GM19455 (cell line): ENCODE results near the gene GRIK5.
"Not testable (repeated sequence)": the region's sequence is repeated elsewhere in the genome, so short reads cannot be mapped to it uniquely, and the experiment has no call there.

Experiments
- ATAC-seq: cut with Tn5 transposase; IDR thresholded peaks from one replicate; pipeline ENCODE4 v1.9.1; 2021; ENCODE audit not compliant: unreplicated experiment

Gene GRIK5

DNA sequence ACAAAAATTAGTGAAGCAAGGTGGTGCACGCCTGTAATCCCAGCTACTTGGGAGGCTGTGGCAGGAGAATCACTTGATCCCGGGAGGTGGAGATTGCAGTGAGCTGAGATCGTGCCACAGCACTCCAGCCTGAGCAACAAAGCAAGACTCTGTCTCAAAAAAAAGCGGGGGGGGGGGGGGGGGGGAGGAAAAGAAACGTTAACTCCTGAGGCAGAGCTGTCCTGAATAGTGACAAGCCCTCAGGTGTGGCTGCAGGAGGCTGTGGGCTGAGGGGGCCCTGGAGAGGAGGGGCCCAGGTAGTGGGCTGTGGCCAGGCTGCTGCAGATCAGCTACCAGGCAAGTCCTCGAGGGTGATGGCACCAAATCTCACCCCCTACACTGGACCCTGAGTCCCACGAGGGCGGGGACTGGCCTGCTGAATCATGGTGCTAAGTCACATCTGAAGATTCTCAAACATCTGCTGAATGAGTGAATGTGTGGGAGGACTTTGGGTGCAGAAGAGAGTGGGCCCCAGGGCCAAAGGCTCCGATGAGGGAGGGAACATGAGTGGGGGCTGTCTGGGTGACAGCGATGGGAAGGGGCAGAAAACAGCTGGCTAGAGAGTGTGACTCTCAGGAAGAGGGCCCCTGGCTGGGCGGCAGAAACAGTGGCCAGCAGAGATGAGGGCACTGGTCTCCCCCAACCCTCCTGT, 51.4 kb downstream of the GRIK5 start:
- no peak for ATAC-seq

GRCh38 chr19:42017040-42017439, 53.0 kb downstream of the GRIK5 start:
- ATAC-seq = no peak

DNA sequence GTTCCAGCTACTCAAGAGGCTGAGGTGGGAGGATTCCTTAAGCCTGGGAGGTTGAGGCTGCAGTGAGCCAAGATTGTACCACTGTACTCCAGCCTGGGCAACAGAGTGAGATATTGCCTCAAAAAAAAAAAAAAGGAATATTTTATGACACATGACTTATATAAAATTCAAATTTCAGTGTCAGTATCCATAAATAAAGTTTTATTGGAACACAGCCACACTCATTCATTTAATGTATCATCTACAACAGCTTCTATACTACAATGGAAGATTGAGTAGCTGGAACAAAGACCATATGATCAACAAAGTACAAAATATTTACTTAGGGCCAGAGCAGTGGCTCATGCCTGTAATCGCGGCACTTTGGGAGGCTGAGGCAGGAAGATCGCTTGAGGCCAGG, 57.3 kb downstream of the GRIK5 start:
- ATAC-seq = not testable (repeated sequence)

DNA sequence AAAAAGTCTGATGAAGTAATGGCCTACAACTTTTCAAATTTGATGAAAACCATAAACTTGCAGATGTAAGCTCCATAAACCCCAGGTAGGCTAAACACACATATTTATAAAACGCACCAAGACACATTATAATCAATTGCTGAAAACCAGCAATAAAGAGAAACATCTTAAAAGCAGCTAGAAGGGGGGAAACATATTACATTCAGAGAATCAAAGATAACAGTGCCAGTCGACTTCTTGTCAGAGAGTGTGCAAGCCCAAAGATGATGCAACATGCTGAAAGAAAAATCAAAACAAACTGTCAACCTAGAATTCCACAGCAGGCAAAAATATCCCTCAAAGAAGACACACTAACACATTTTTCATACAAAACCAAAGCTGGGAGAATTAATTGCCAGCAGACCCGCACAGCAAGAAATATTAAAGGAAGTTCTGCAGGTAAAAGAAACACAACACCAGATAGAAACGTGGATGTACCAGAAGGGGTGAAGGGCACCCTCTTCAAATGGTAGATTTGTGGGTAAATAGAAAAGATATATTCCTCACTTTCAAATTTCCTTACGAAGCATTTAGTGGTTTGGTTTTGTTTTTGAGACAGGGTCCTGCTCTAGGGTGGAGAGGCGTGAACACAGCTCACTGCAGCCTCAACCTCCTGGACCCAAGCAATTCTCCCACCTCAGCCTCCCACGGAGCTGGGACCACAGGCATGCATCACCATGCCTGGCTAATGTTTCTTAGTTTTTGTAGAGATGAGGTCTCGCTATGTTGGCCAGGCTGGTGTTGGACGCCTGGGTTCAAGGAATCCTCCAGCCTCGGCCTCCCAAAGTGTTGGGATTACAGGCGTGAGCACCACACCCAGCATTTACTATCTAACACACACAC, 59.5 kb downstream of the GRIK5 start:
- no peak for ATAC-seq

GRCh38 chr19:42006569-42006968, 63.4 kb downstream of the GRIK5 start:
- no peak for ATAC-seq

GRCh38 chr19:42005504-42005903, 64.5 kb downstream of the GRIK5 start:
- ATAC-seq = no peak

GRCh38 chr19:42003506-42004294, 66.3 kb downstream of the GRIK5 start:
- ATAC-seq = no peak

DNA sequence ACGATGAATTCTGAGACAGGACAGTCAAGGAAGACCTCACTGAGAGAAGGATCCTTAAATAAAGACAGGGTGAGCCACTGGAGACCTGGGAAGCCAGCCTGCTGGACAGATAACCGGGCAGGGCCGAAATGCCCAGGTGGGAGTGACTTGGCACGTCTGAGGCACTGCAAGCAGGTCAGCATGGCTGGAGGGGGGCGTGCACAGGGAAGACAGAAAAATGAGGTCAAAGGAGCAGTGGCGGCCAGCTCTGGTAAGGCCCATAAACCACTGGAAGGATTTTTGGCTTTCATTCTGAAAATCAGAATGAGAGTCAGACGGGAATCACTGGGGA, 70.2 kb downstream of the GRIK5 start:
- no peak for ATAC-seq

DNA sequence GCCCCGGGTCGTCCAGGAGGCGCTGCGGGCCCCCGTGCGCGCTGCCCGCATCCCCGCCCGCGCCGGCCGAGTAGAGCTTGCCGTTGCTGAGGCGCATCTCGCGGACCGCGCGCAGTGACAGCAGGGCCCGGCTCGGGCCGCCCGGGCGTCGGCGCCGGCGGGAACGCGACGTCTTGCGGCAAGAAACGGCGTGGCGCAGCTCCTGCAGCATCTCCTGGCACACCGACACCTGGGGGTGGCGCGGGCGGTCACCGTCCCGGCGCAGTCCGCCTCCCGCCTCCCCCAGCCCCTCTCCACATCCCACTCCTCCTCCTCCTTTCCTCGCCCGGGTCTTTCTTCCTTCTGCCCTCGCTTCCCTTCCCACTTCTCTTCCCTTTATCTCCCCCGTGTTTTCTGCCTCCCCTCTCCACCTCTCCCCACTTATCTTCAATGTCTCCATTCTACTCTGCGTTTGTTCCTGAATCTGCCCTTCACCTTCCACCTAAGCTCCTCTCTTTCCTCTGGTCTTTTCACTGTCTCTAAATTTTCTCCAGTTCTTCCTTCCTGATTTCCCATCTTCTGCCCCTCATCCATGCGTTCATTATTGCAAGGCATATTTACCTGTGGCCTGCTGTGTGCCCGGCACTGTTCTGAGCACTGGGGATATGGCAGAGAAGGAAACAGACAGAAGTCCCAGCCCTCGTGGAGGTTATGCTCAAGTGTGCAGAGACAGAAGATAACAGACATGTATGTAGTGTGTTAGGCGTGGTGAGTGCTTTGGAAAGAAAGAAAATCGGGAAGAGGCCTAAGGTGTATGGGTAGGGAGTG, 70.7 kb downstream of the GRIK5 start:
- ATAC-seq = no peak

DNA sequence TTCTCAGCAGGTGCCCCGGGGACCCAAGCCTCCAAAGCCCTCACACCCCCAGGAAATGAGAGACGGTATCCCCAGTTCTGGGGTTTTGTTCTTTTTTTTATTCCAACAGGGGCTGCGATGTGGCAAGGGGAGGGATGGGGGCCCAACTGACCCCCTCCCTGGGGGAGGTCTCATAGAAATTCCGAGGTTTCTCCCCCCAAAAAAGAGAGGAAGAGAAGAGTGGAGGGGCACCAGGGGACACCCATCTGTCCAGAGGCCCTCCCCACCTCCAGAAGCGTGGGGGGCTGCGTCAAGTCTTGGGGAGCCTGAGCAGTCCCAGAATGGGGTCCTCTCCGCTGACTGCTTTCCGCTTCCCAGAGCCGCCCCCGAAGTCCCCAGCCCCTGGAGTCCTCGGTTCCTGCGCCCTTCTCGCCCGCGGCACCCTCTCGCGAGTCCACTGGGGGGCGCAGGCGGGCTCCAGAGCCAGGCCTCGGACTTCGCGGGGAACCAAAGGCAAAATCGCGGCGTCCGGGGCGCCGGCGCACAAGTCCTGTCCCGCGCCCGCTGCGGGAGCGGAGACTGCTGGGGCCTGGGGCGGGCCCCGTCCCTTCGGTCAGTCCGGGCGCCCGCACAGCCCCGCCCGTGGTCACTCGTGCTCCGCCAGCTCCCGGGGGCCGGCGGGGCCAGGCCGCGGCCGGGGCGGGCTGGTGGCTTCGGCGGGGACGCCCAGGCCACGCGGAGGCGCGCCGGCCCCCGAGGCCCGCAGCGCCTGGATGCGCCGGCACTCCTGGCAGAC, 71.6 kb downstream of the GRIK5 start:
- no peak for ATAC-seq

GRCh38 chr19:41997851-41998229, 72.2 kb downstream of the GRIK5 start:
- no peak for ATAC-seq

DNA sequence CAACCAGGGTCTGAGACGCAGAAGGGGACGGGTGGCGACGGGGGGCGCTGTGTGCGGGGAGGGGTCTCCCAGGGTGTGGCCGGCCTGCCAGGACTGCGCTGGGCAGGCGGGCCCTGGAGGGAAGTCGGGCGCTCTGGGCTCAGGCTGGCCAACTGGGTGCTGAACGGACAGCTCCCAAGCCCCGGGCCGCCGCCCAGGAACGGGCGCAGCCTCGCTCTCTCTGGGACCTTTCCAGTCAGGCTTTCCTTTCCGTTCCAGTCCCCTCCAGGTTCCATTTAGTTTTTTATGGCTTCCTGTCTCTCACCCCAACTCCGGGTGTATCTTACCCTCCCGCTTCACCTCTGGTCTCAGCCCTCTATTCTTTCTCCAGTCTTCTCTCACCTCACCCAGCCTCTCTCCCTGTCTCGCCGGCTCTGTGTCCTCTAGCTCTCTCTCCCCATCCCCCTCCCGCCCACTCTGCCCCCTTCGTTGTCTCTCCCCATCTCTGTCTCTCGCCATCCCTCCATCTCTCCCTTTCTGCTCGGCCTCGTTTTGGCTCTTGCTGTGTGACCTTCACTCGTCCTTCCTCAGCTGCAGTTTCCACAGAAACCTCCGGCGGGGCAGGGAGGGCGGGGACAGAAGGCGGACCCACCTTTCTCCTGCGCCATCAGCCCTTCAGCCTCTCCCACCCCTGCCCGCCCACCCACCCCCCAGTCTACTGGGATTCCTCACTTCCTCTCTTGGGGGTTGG, 72.7 kb downstream of the GRIK5 start:
- ATAC-seq = no peak

DNA sequence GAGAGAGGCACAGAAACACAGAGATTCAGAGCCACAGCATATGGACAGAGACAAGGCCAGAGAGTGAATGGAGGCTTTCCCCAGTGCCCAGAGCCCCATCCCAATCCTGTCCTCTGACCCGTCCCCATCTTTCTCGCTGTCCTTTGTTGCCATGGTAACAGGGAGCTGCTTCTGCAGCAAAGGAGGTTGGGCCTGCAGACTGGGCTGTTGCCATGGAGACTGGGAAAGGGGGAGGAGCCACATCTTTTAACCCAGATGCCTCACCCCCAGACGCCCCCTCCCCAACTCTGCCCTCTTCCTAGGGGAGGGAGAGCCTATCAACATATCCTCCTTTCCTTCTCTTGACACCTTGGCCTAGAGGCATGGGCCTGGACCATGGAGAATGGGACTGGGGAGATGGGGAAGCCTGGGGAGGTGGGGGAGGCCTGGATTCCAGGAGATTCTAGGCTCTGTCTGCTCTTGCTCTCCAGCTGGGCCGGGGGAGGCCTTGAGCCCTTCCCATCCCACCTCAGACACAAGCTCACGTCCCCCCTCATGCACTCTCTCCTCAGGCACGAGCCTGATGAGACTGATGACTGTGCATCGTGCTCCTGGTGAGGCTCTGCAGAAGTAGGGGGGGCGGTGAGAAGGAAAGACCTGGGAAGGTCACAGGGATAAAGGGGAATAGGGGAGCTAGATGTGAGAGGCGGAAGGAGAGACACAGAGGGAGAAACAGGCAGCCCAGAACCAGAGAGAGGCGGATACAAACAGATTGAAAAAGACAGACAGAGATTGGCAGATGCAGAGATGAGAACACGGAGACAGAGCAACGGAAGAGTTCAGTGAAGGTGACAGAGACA, 73.8 kb downstream of the GRIK5 start:
- no peak for ATAC-seq

DNA sequence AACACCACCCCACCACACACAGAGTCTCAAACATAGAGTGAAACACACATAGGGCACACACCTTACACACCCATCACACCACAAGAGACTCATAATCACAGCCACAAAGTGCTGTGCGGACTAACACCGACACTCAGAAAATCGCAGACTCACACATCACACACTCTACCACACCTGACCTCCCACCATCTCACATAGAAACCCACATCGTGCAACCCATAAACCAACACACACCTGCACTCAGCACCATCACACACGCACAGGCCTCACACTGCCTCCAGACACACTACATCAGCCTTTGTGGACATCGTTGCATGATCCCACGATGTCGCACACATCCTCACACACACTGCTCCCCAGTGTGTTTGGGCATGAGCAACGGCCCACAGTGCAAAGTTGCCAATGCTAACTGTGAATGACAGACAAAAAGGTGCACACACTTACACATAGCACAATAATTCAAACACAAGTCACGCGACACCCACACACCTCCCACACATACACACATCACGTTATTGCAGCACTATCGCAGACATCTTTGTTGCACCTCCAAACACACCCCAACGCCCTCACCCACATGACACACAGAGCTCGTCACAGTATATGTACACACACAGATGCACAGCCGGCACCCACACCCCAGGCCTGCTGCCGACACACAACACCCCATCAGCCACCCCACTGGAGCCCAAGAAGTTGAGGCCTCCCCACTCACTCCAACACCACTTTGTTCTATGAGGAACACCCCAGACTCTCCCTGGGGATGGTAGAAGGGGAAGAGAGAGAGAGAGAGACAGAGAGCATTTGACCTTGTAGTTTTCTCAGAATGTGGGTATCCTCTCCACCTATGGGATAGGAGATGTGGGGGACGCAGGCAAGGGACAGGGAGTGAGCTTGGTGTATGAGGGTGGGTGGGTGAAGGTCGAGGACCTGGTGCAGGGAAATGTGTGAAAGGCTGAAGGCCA, 74.7 kb downstream of the GRIK5 start:
- ATAC-seq = no peak

- ATAC-seq = no peak
Observed at GRCh38 chr19:41994521-41994971, 75.5 kb downstream of the GRIK5 start.

DNA sequence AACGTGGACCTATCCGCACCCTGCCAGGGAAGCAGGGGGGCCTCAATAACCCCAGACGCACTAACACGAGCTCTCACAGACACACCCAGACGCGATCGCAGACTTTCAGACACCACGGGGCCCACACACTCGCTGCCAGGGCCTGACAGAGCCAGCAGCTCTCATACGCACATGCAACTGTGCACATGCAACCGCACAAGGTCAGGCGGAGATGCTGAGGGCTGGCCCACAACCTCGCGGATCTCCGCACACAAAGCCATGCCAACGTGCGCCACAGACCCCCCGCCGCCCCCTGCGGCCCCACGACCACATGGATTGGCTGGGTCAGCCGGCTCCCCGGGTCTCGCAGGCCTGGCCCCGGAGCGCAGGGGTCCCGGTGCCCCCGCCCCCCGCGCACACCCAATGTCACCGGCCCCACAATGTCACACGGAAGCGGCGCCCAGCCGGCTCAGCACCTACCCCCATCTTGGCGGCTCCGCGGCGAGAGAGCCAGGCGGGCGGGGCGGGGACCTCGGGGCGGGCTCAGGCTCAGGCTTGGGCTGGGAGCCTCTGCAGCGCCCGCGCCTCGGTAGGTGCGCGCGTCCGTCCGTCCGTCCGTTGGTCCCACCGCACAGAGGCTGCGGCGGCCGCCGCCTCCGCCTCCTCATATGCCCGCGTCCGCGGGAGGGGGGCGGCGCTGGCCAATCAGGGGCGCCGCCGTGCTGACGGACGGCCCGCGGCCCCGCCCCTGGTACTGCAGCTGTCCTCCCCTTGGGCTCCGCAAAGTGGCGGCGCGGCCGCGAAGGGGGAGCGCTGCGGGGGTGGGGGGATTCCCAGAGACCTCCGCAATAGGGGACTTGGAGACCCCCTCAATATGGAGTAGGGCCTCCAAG, 76.2 kb downstream of the GRIK5 start, which contains the start of gene ATP1A3:
ATP1A3 (minus strand) TSS at position 619 of the 872 bp plus-strand sequence; CDS start at position 465, 154 bp downstream.
- ATAC-seq = no peak
